Activated T-cell treated with anti-CD3 and anti-CD28 coated beads for 48 hours (primary cell): ENCODE measurements around the gene UBE2B.

Experiments
- DNase-seq: peaks from one replicate; pipeline ENCODE4 v3.0.0-alpha.2; 2020; ENCODE audit warnings: low read depth

Gene UBE2B

GRCh38 chr5:134437340-134437846, 66.0 kb downstream of the UBE2B start:
- no peak for DNase-seq

DNA sequence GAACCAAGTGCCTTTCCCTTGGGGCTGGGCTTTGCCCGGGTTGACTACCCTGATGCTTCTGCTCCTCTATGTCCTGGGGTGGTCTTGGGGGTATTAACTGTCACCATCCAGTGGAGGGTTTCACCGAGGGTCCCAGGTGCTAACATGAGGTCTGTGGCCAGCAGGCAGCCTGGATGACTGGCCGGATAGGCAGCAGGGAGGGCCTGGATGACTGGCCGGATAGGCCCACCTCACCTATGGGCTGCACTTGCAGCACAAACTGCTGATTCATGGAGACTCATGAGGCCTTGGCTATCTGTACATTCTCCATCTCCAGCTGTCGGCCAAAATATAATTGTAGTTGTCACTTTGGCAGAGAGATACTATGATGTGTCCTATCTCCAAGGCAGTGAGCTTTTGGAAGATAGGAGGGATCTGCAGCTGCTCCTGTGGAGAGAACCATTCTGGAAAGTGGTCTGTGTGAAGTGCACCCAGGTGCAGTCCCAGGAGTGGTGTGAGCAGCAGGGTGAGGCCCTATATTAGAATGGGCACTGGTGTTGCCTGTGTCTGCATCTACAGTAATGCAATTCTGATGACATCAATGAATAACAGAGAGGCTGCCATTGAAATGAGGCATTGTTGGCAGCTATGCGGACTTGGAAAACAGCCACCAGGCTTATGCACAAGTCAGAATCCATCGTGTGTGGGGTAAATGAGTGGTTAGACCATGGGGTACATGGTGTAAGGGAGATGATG, 66.6 kb downstream of the UBE2B start:
- no peak for DNase-seq

DNA sequence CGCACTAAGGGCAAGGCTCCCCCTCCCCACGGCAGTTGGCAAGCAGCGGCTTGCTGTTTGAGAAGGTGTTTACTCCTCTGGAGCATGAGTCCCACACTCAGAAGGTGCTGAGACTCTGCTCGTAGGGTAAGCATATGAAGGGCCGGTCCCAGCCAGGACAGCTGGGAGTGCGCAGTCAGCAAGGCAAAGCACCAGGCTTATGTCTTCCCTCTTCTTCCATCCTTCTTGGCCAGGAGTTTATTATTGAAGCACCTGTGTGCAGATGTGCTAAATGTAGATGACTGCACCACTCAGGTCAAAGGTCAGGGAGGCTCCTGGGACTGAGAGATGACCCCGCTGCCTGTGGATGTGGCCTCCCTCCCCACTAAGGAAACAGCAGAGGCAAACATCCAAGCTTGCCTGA, 67.4 kb downstream of the UBE2B start:
- no peak for DNase-seq

DNA sequence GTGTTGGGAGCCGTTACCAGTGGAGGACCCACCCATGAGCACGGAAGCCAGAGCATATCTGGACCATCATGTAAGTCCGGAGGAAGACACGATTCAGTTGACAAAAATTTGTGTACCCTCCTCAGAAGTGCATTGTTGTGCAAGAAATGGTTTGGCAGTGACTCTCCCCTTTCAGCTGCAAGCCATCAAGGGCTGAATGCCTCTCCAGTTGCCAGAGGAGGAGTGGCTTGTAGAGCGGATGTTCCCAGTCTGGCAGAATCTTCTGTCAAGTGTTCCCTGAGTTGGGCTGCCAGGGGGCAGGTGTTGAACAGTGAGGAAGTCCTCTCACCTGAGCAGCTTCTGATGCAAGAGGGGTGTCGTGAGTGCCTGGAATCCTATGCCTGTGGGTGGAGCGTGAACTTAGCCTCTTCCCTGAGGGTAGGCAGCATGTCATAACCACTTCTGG, 67.9 kb downstream of the UBE2B start:
- no peak for DNase-seq

DNA sequence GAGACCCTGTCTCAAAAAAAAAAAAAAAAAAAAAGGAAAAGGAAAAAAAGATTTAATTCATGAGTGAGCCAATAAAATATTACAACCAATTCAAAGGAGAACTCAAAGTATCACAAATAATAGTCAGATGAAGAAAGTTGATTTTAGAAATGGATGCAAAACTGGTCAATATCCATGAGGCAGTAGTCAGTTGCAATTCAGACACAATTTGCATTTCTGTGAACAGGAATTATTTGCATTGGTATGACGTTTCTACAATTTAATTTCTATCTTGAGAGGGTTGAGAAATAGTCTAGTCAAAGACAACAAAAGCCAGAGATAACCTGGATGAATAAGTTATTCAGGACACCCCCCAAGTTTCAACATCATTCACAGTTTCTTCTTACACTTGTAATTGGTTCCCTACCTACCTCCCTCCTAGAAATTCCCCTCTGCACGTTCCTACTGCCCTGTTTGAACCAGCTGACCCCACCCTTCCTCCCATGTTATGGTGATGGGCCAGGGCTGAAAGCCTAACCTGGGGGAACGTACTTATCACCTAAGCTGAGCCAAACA, 68.9 kb downstream of the UBE2B start:
- DNase-seq, result no peak
